ENCODE results near the gene PEMT.

Gene PEMT

DNA sequence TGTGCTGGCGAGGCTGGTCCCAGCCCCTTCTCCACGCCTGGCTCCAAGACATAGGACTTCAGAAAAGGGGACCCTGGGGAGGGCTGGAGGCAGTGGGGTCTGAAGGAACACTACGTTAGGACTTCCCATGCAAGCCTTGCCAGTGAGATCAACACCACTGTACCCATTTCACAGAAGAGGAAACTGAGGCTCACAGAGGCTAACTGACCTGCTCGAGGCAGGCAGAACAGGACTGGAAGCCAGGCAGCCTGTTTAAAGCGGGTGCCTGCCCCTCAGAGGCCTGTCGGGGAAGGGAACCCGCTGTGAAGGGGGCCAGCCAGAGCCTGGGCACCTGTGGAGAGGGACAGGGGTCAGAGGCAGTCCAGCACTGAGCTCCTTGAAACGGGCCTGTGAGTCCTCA, 32.3 kb downstream of the PEMT start:
- no peak for DNase-seq (ENCODE audit: low read depth)
- TF ChIP-seq, protein P1, sequence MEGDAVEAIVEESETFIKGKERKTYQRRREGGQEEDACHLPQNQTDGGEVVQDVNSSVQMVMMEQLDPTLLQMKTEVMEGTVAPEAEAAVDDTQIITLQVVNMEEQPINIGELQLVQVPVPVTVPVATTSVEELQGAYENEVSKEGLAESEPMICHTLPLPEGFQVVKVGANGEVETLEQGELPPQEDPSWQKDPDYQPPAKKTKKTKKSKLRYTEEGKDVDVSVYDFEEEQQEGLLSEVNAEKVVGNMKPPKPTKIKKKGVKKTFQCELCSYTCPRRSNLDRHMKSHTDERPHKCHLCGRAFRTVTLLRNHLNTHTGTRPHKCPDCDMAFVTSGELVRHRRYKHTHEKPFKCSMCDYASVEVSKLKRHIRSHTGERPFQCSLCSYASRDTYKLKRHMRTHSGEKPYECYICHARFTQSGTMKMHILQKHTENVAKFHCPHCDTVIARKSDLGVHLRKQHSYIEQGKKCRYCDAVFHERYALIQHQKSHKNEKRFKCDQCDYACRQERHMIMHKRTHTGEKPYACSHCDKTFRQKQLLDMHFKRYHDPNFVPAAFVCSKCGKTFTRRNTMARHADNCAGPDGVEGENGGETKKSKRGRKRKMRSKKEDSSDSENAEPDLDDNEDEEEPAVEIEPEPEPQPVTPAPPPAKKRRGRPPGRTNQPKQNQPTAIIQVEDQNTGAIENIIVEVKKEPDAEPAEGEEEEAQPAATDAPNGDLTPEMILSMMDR (conservative IDR thresholded peaks at IDR 0.05; ENCODE audit: control insufficient read depth, insufficient read depth, low read depth, low read length), result no peak
- H3K4me3 ChIP-seq (ENCODE audit: control insufficient read depth, low read depth, low read length), result no peak overlapping the region

DNA sequence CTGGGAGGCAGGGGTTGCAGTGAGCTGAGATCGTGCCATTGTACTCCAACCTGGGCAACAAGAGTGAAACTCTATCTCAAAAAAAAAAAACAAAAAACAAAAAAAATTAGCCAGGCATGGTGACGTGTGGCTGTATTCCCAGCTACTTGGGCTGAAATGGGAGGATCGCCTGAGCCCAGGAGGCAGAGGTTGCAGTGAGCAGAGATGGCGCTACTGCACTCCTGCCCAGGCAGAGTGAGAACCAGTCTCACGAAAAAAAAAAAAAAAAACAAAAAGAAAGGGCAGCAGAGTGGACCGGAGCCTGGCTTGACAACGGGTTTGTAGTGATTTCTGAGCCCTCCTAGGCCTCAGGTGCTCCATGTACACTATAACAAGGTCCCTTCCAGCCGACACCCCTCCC, 33.1 kb downstream of the PEMT start:
- TF ChIP-seq, protein P1 (conservative IDR thresholded peaks at IDR 0.05; ENCODE audit: control insufficient read depth, insufficient read depth, low read depth, low read length), result no peak
- no peak overlapping the region for H3K4me3 ChIP-seq (ENCODE audit: control insufficient read depth, low read depth, low read length)
- DNase-seq (ENCODE audit: low read depth), result no peak

DNA sequence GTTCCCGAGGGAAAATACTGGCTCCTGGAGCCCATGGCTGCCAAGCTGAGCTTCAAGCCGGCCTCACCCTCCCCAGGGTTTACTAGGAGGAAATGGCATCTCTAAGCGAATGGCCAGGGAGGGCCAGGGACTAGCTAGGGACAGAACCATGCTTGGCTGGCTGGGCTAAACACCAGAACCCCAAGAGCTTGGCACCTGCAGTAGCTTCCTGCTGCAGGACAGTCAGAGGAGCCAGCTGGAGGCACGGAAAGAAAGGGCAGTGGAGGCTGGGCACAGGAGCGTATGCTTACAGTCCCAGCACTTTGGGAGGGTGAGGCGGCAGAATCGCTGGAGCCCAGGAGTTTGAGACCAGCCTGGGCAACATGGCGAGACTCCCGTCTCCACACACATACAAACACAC, 33.7 kb downstream of the PEMT start:
- no peak for DNase-seq (ENCODE audit: low read depth)
- H3K4me3 ChIP-seq (ENCODE audit: control insufficient read depth, low read depth, low read length), result no peak overlapping the region
- TF ChIP-seq, protein P1 (conservative IDR thresholded peaks at IDR 0.05; ENCODE audit: control insufficient read depth, insufficient read depth, low read depth, low read length), result no peak

DNA sequence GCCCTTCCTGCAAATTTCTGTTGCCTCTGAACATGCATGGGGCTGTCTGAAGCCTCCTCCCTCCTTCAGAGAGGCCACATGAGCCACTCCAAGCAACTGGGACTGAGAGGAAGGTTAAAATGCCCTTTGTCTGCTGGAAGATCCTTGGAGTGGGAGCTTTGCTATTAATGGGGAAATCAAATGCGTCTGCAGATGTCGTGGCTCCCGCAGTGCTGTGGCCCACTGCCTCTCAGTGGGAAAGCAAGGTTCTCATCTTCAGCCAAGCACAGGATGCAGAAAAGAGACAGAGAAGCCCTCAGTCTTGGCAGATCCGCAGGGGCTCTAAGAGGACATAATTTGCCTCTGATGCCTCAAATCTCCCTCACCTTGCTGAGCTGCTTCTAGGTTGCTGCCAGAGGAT, 34.8 kb downstream of the PEMT start:
- no peak for DNase-seq (ENCODE audit: low read depth)
- no peak overlapping the region for H3K4me3 ChIP-seq (ENCODE audit: control insufficient read depth, low read depth, low read length)
- TF ChIP-seq, protein P1 (conservative IDR thresholded peaks at IDR 0.05; ENCODE audit: control insufficient read depth, insufficient read depth, low read depth, low read length), result no peak

DNA sequence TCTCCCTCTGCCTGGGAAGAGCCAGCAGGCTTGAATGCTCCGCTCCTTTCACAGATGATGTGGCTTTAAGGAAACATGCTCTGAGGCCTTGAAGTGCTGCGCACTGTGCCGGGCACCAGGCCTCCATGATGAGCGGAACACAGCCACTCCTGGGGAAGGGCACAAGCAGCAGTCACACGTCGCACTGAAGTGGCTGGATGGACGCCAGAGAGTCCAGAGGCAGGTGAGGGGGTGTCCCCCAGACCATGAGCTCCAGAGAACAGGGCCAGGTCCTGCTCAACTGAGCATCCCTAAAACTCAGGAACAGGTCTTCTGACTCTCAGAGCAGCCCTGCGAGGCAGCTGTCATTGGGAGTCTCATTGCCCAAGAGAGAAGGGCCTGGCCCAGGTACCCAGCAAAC, 35.6 kb downstream of the PEMT start:
- TF ChIP-seq, protein P1 (conservative IDR thresholded peaks at IDR 0.05; ENCODE audit: control insufficient read depth, insufficient read depth, low read depth, low read length), result no peak
- no peak overlapping the region for H3K4me3 ChIP-seq (ENCODE audit: control insufficient read depth, low read depth, low read length)
- no peak for DNase-seq (ENCODE audit: low read depth)

DNA sequence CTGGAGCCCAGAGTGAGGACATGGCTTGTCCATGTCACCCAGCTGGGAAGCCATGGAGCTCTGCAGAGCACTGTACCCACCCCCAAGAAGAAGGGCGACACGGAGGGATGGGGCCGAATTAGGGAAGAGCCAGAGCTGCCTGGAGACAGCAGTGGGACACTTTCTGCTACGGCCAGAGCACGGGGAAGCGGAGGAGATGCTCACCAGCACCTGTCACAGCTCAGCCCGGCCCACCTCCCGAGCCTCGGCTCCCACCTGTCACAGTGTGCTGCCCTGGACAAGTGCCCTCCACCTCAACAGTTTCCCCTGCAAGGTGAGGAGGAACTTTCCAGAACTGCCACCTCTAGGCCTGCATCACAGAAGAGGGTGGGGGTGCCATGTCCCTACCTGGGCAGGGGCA, 36.4 kb downstream of the PEMT start:
- TF ChIP-seq, protein P1 (conservative IDR thresholded peaks at IDR 0.05; ENCODE audit: control insufficient read depth, insufficient read depth, low read depth, low read length), result no peak
- no peak overlapping the region for H3K4me3 ChIP-seq (ENCODE audit: control insufficient read depth, low read depth, low read length)

DNA sequence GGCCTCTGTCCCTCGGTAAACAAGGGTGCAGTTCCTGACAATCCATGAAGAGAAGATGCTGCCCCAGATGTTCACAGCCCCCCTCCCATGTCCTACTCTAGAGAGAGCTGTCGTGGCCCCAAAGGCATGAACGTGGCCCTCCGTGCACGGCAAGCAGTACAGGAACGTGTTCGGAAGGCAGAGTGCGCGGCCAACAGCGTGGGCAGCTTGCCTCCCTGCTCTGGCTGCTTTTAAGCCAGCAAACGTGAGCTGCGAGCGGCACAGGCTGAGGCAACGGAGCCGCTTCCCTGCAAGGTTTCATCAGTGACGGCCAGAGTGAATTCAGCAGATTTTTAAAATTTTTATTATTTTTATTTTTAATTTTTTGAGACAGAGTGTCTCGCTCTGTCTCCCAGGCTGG, 37.2 kb downstream of the PEMT start:
- DNase-seq (ENCODE audit: low read depth), result no peak
- TF ChIP-seq, protein P1 (conservative IDR thresholded peaks at IDR 0.05; ENCODE audit: control insufficient read depth, insufficient read depth, low read depth, low read length), result no peak
- H3K4me3 ChIP-seq (ENCODE audit: control insufficient read depth, low read depth, low read length), result no peak overlapping the region

More for the DNA sequence above, 36.4 kb downstream of the PEMT start:
- DNase-seq (ENCODE audit: low read depth), result no peak
